ENCODE data around the gene CSTA. TPM values are rescaled to one million over a fixed set of nuclear protein-coding genes. Genes with fewer than 3 reads are reported as not detected.

CSTA gene
- total and polyA plus RNA-seq, 4 donors, result 6.5 to 52.5 (median 31.4) TPM

GRCh38 chr3:122318620-122319019 lies 6.4 kb upstream of the CSTA start:
- TF ChIP-seq CTCF (IDR thresholded peaks at IDR 0.05; ENCODE audit: control extremely low read depth, extremely low read depth), result no peak
- ATAC-seq (ENCODE audit: insufficient read depth, low FRiP score) (no peak), DNase-seq (no peak)
- Histone ChIP-seq H3K4me1 (ENCODE audit: control insufficient read depth in 5 of 5, insufficient read depth in 5 of 5, low read length in 5 of 5) (peaks cover 0 to 1% (median 0%) of the 10 kb centered on the region in 5 donors), H3K27me3 (ENCODE audit: control insufficient read depth in 3 of 3, insufficient read depth in 3 of 3, low read length in 2 of 3) (no peaks in the 10 kb centered on the region), H3K9ac (ENCODE audit: insufficient read depth in 1 of 2, low read length in 2 of 2) (no peak overlapping the region), H3K27ac (ENCODE audit: low read depth in 1 of 2, low read length in 1 of 2) (no peak overlapping the region), H3K4me3 (no peak overlapping the region), H3K9me3 (ENCODE audit: control insufficient read depth in 4 of 4, insufficient read depth in 3 of 4, low read length in 3 of 4) (peaks cover 0 to 2% (median 0%) of the 10 kb centered on the region in 4 donors), H3K36me3 (ENCODE audit: control insufficient read depth in 4 of 4, insufficient read depth in 4 of 4, low read length in 4 of 4) (no peaks in the 10 kb centered on the region)
- 92 to 95% methylated on average over 2 of the region's 2 CpGs for WGBS, 2 donors

- H3K4me1 ChIP-seq (ENCODE audit: control insufficient read depth in 5 of 5, insufficient read depth in 5 of 5, low read length in 5 of 5), result no peaks in the 10 kb centered on the region
- WGBS, 2 donors, result 56 to 67% methylated on average over 5 of the region's 5 CpGs
- DNase-seq (no peak), ATAC-seq (ENCODE audit: insufficient read depth, low FRiP score) (no peak)
- no peaks in the 10 kb centered on the region for H3K27me3 ChIP-seq (ENCODE audit: control insufficient read depth in 3 of 3, insufficient read depth in 3 of 3, low read length in 2 of 3)
- no peaks in the 10 kb centered on the region for H3K36me3 ChIP-seq (ENCODE audit: control insufficient read depth in 4 of 4, insufficient read depth in 4 of 4, low read length in 4 of 4)
- H3K4me3 ChIP-seq, result no peak overlapping the region
- H3K27ac ChIP-seq (ENCODE audit: low read depth in 1 of 2, low read length in 1 of 2), result no peak overlapping the region
- H3K9ac ChIP-seq (ENCODE audit: insufficient read depth in 1 of 2, low read length in 2 of 2), result no peak overlapping the region
- H3K9me3 ChIP-seq (ENCODE audit: control insufficient read depth in 4 of 4, insufficient read depth in 3 of 4, low read length in 3 of 4), result no peaks in the 10 kb centered on the region
- no peak for TF ChIP-seq CTCF (IDR thresholded peaks at IDR 0.05; ENCODE audit: control extremely low read depth, extremely low read depth)
These were observed 2.7 kb upstream of the CSTA start for GRCh38 chr3:122322095-122323075.

GRCh38 chr3:122325769-122326168 lies 721 bp downstream of the CSTA start:
- WGBS, 2 donors, result 79 to 85% methylated on average over 3 of the region's 3 CpGs
- Histone ChIP-seq H3K27me3 (ENCODE audit: control insufficient read depth in 3 of 3, insufficient read depth in 3 of 3, low read length in 2 of 3) (no peaks in the 10 kb centered on the region), H3K9me3 (ENCODE audit: control insufficient read depth in 4 of 4, insufficient read depth in 3 of 4, low read length in 3 of 4) (no peaks in the 10 kb centered on the region), H3K4me1 (ENCODE audit: control insufficient read depth in 5 of 5, insufficient read depth in 5 of 5, low read length in 5 of 5) (no peaks in the 10 kb centered on the region), H3K9ac (ENCODE audit: insufficient read depth in 1 of 2, low read length in 2 of 2) (no peak overlapping the region), H3K36me3 (ENCODE audit: control insufficient read depth in 4 of 4, insufficient read depth in 4 of 4, low read length in 4 of 4) (no peaks in the 10 kb centered on the region), H3K27ac (ENCODE audit: low read depth in 1 of 2, low read length in 1 of 2) (no peak overlapping the region), H3K4me3 (no peak overlapping the region)
- TF ChIP-seq CTCF (IDR thresholded peaks at IDR 0.05; ENCODE audit: control extremely low read depth, extremely low read depth), result no peak
- DNase-seq (no peak), ATAC-seq (ENCODE audit: insufficient read depth, low FRiP score) (no peak)

All from lung (tissue), 12 donors.